ENCODE data around the gene NAALADL2. TPM values are rescaled to one million over a fixed set of nuclear protein-coding genes. Genes with fewer than 3 reads are reported as not detected.
A peak's percentile ranks its signal among the peaks of the same experiment; 100 is the strongest.
"Not testable (repeated sequence)": the region's sequence is repeated elsewhere in the genome, so short reads cannot be mapped to it uniquely, and the experiment has no call there.

NAALADL2 gene
- total and polyA plus RNA-seq, 2 donors from 2014 or later = 2.0 to 20.2 TPM

- no peaks in the 10 kb centered on the region for H3K4me1 ChIP-seq (ENCODE audit: control insufficient read depth in 2 of 3, insufficient read depth in 2 of 3, low read depth in 1 of 3, low read length in 3 of 3)
- H3K9me3 ChIP-seq (ENCODE audit: control insufficient read depth in 2 of 3, insufficient read depth in 1 of 3, low read length in 3 of 3) = no peaks in the 10 kb centered on the region
- FAIRE-seq (no peak), DNase-seq (no peak)
- no peak for TF ChIP-seq CTCF (IDR thresholded peaks at IDR 0.05; ENCODE audit: borderline replicate concordance, extremely low read depth, insufficient read depth)
- H3K27me3 ChIP-seq (ENCODE audit: control insufficient read depth, insufficient read depth, low read length) = no peaks in the 10 kb centered on the region
- no peak overlapping the region for H3K9ac ChIP-seq (ENCODE audit: low read length in 3 of 3)
- no peak overlapping the region for H3K4me3 ChIP-seq (ENCODE audit: low read length in 3 of 3)
- intact Hi-C loops (cut with DNase I) = no loop called here
- H3K27ac ChIP-seq (ENCODE audit: low read depth in 2 of 2, low read length in 2 of 2) = no peak overlapping the region
- H3K36me3 ChIP-seq (ENCODE audit: control insufficient read depth in 2 of 3, insufficient read depth in 3 of 3, low read length in 3 of 3) = no peaks in the 10 kb centered on the region
These were observed 411.7 kb downstream of the NAALADL2 start for GRCh38 chr3:175270866-175271265.

GRCh38 chr3:175271465-175271864 lies 412.3 kb downstream of the NAALADL2 start:
- H3K27ac ChIP-seq (ENCODE audit: low read depth in 2 of 2, low read length in 2 of 2); intact Hi-C loops (cut with DNase I); FAIRE-seq: not testable (repeated sequence)

GRCh38 chr3:175272392-175272791 lies 413.3 kb downstream of the NAALADL2 start:
- TF ChIP-seq CTCF (IDR thresholded peaks at IDR 0.05; ENCODE audit: borderline replicate concordance, extremely low read depth, insufficient read depth) = no peak
- no peak overlapping the region for H3K27ac ChIP-seq (ENCODE audit: low read depth in 2 of 2, low read length in 2 of 2)
- no peaks in the 10 kb centered on the region for H3K27me3 ChIP-seq (ENCODE audit: control insufficient read depth, insufficient read depth, low read length)
- no peaks in the 10 kb centered on the region for H3K9me3 ChIP-seq (ENCODE audit: control insufficient read depth in 2 of 3, insufficient read depth in 1 of 3, low read length in 3 of 3)
- no peak for DNase-seq
- no peaks in the 10 kb centered on the region for H3K4me1 ChIP-seq (ENCODE audit: control insufficient read depth in 2 of 3, insufficient read depth in 2 of 3, low read depth in 1 of 3, low read length in 3 of 3)
- H3K4me3 ChIP-seq (ENCODE audit: low read length in 3 of 3) = no peak overlapping the region
- intact Hi-C loops (cut with DNase I) = no loop called here
- no peak for FAIRE-seq
- no peak overlapping the region for H3K9ac ChIP-seq (ENCODE audit: low read length in 3 of 3)
- no peaks in the 10 kb centered on the region for H3K36me3 ChIP-seq (ENCODE audit: control insufficient read depth in 2 of 3, insufficient read depth in 3 of 3, low read length in 3 of 3)

More at GRCh38 chr3:175271465-175271864, 412.3 kb downstream of the NAALADL2 start:
- not testable (repeated sequence) for H3K9ac ChIP-seq (ENCODE audit: low read length in 3 of 3); H3K4me3 ChIP-seq (ENCODE audit: low read length in 3 of 3); DNase-seq; H3K9me3 ChIP-seq (ENCODE audit: control insufficient read depth in 2 of 3, insufficient read depth in 1 of 3, low read length in 3 of 3); H3K36me3 ChIP-seq (ENCODE audit: control insufficient read depth in 2 of 3, insufficient read depth in 3 of 3, low read length in 3 of 3); H3K4me1 ChIP-seq (ENCODE audit: control insufficient read depth in 2 of 3, insufficient read depth in 2 of 3, low read depth in 1 of 3, low read length in 3 of 3); H3K27me3 ChIP-seq (ENCODE audit: control insufficient read depth, insufficient read depth, low read length)

- H3K4me1 ChIP-seq (ENCODE audit: control insufficient read depth in 2 of 3, insufficient read depth in 2 of 3, low read depth in 1 of 3, low read length in 3 of 3) = no peaks in the 10 kb centered on the region
- H3K4me3 ChIP-seq (ENCODE audit: low read length in 3 of 3) = no peak overlapping the region
- H3K36me3 ChIP-seq (ENCODE audit: control insufficient read depth in 2 of 3, insufficient read depth in 3 of 3, low read length in 3 of 3) = no peaks in the 10 kb centered on the region
- no peak overlapping the region for H3K27ac ChIP-seq (ENCODE audit: low read depth in 2 of 2, low read length in 2 of 2)
- FAIRE-seq = peak; percentile 91
- no peaks in the 10 kb centered on the region for H3K27me3 ChIP-seq (ENCODE audit: control insufficient read depth, insufficient read depth, low read length)
- no peak overlapping the region for H3K9ac ChIP-seq (ENCODE audit: low read length in 3 of 3)
- no peaks in the 10 kb centered on the region for H3K9me3 ChIP-seq (ENCODE audit: control insufficient read depth in 2 of 3, insufficient read depth in 1 of 3, low read length in 3 of 3)
- intact Hi-C loops (cut with DNase I) = no loop called here
- no peak for DNase-seq
- TF ChIP-seq CTCF (IDR thresholded peaks at IDR 0.05; ENCODE audit: borderline replicate concordance, extremely low read depth, insufficient read depth) = no peak
These were observed 414.4 kb downstream of the NAALADL2 start for GRCh38 chr3:175273573-175273972.

Data from kidney (tissue), 14 donors.